Ascending aorta (tissue), 2 donors: ENCODE data around the gene DRAP1. TPM values are rescaled to one million over a fixed set of nuclear protein-coding genes. Genes with fewer than 3 reads are reported as not detected.
A peak's percentile ranks its signal among the peaks of the same experiment; 100 is the strongest.

Experiments used
- DNase-seq, 2 donors: peaks; one replicate each; pipeline ENCODE4 v3.0.0-alpha.2; 2019; ENCODE audit warnings: low spot score in 2 of 2
- H3K27ac ChIP-seq, 2 donors: fragments of 200-600 bp; sonication (generic); one replicate each; pipeline ENCODE4 v1.5.1; 2016 to 2017; ENCODE audit warnings: mild to moderate bottlenecking in 1 of 2
- H3K27me3 ChIP-seq: fragments of 200-600 bp; sonication (generic); one replicate; pipeline ENCODE4 v1.5.1; 2017
- H3K36me3 ChIP-seq, 2 donors: fragments of 200-600 bp; sonication (generic); one replicate each; pipeline ENCODE4 v1.5.1; 2016
- H3K4me1 ChIP-seq, 2 donors: fragments of 200-600 bp; sonication (generic); one replicate each; pipeline ENCODE4 v1.5.1; 2016 to 2017; ENCODE audit warnings: mild to moderate bottlenecking in 1 of 2
- H3K4me3 ChIP-seq, 2 donors: fragments of 200-600 bp; sonication (generic); one replicate each; pipeline ENCODE4 v1.5.1; 2016 to 2017; ENCODE audit warnings: mild to moderate bottlenecking in 1 of 2
- H3K9me3 ChIP-seq, 2 donors: fragments of 200-600 bp; sonication (generic); one replicate each; pipeline ENCODE4 v1.5.1; 2016
- intact Hi-C: fragments of 100-400 bp; cut with DNase I; formaldehyde crosslinking; loops from one replicate; pipeline ENCODE4 v1.15.1; 2023
- total RNA-seq: library from RNA; depleted of rRNA; stranded (reverse); fragments of >200 nt; gene quantifications from one replicate; pipeline ENCODE4 v1.1.0, GENCODE V29; 2016
- TF ChIP-seq, protein P1 (sequence below), 3 experiments: fragments of 200-600 bp in 2 of 3; fragments of 450-650 bp in 1 of 3; sonication (generic) in 2 of 3; IDR thresholded peaks; one replicate each; pipeline ENCODE4 v1.5.1; 2016 to 2019; ENCODE audit warnings: antibody characterized with exemption in 3 of 3, mild to moderate bottlenecking in 1 of 3, moderate library complexity in 1 of 3

The DRAP1 gene
- total RNA-seq, 1 donor from 2014 or later, result 135 TPM

DNA sequence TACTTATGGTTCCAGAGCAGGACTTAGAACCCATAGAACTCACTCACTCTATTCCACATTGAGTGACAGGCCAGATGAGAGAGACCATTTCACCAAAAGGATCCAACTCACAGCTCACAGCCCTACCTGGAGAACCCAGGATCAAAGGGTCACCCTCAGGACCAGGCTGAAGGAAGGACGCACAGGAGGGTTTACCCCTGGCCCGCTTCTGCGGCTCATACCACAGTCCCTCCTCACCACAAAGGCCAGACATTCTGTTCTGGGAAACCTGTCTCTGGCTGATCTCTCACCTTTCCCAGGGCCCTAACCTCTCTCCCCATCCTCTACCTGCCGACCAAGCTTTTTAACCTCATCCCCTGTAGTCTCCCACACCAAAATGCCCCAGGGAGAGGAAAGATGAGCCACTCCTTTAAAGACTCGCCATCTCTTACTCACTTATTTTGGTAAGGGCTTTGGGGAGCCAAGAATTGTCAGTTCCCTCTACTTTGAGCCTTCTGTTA is 23.7 kb upstream of the DRAP1 start:
- peak overlapping the region; percentile 12 to 21 for H3K27ac ChIP-seq
- no peaks in the 10 kb centered on the region for H3K36me3 ChIP-seq
- no peak overlapping the region for H3K4me3 ChIP-seq
- DNase-seq, result no peak
- H3K9me3 ChIP-seq, result no peaks in the 10 kb centered on the region
- intact Hi-C loops, result no loop called here
- no peaks in the 10 kb centered on the region for H3K27me3 ChIP-seq
- peaks cover 17 to 38% of the 10 kb centered on the region in 2 donors for H3K4me1 ChIP-seq
- TF ChIP-seq, protein P1, sequence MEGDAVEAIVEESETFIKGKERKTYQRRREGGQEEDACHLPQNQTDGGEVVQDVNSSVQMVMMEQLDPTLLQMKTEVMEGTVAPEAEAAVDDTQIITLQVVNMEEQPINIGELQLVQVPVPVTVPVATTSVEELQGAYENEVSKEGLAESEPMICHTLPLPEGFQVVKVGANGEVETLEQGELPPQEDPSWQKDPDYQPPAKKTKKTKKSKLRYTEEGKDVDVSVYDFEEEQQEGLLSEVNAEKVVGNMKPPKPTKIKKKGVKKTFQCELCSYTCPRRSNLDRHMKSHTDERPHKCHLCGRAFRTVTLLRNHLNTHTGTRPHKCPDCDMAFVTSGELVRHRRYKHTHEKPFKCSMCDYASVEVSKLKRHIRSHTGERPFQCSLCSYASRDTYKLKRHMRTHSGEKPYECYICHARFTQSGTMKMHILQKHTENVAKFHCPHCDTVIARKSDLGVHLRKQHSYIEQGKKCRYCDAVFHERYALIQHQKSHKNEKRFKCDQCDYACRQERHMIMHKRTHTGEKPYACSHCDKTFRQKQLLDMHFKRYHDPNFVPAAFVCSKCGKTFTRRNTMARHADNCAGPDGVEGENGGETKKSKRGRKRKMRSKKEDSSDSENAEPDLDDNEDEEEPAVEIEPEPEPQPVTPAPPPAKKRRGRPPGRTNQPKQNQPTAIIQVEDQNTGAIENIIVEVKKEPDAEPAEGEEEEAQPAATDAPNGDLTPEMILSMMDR (IDR thresholded peaks at IDR 0.05), result no peak

DNA sequence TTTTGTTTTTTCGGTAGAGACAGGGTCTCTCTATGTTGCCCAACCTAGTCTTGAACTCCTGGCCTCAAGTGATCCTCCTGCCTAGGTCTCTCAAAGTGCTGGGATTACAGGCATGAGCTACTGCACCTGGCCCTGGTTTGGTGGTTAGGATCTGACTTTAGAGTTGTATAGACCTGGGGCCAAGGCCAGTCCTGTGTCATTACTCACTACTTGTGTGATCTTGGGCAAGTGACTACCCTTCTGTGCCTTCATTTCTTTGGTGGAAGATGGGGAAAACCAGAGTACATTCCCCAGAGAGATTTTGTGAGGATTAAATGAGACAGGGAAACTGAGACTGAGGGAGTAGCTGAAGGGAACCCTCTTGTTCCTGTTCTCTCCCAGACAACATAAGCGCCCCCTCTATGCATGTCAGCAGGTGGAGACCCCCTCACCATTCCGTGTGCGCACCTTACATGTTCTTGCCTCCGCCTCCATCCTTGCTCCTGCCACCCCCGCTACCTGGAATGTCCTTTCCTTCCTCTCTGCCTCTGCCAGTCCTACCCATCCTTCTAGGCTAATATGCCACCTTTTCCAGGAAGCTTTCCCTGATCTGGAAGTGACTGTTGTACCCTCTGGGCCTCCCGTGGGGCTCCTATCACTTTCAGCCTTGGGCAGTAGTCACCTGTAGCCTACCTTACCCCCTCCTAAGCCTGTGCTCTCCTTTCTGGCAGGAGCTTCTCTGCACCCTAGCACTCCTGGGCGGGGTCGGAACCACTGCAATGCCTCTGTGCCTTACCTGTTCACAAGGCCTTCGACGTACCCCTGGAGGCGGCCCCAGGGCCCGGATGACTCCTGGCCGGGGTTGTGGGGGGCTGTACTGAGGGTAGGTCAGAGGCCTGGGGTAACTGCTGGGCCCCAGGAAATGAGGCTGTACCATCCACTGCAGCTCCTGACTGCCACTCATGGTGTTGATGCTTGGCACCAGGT is 22.9 kb upstream of the DRAP1 start:
- TF ChIP-seq, protein P1 (IDR thresholded peaks at IDR 0.05), result no peak
- Histone ChIP-seq H3K27me3 (no peaks in the 10 kb centered on the region), H3K9me3 (no peaks in the 10 kb centered on the region), H3K4me3 (no peak overlapping the region), H3K4me1 (peaks cover 17 to 42% of the 10 kb centered on the region in 2 donors), H3K27ac (peak overlapping the region; percentile 21 to 42), H3K36me3 (no peaks in the 10 kb centered on the region)
- intact Hi-C loops, result no loop called here
- DNase-seq, result no peak

DNA sequence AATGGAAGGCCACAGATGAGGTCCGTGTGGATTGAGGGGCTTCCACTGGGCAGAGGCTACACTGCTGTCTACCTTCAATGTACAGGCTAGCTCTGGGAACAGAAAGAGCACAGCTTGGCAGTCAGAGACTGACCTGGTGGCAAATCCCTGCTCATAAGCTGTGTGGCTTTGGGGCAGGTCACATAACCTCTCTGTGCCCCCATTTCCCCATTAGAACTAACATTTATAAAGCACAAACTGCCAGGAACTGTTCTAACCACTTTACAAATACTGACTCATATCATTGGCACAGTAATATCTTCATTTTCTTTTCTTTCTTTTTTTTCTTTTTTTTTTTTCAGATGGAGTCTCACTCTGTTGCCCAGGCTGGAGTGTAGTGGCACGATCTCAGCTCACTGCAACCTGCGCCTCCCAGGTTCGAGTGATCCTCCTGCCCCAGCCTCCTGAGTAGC is 22.2 kb upstream of the DRAP1 start:
- TF ChIP-seq, protein P1 (IDR thresholded peaks at IDR 0.05), result no peak
- DNase-seq, result no peak
- Histone ChIP-seq H3K9me3 (no peaks in the 10 kb centered on the region), H3K4me1 (peaks cover 16 to 38% of the 10 kb centered on the region in 2 donors), H3K4me3 (no peak overlapping the region), H3K27ac (peak overlapping the region; percentile 21 to 42), H3K36me3 (no peaks in the 10 kb centered on the region), H3K27me3 (no peaks in the 10 kb centered on the region)
- intact Hi-C loops, result no loop called here

DNA sequence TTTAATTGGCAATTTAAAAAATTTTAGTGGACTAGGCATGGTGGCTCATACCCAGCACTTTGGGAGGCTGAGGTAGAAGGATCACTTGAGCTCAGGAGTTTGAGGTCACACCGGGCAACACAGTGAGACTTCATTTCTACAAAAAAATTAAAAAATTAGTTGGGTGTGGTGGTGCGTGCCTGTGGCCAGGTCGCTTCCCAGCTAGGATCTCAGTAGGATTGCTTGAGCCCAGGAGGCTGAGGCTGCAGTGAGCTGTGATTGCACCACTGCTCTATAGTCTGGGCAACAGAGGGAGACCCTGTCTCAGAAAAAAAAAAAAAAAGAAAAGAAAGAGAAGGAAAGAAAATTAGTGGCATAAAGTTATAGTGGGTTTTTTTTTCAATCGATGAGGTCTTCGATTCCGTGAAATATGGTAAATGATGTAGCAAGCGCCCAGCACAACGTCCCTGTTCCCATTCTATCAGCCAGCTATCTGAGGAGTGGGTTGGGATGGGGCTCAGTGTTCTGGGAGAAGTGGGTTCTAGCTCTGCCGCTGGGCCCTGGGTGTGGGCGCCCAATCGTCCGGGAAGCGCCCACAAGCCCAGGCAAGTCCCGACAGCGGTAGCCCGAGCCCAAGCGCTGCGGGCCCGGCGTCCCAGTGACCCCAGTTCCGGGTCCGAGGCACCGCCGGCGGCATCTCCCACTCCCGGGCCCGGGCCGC is 20.4 kb upstream of the DRAP1 start:
- H3K36me3 ChIP-seq, result no peaks in the 10 kb centered on the region
- H3K9me3 ChIP-seq, result no peaks in the 10 kb centered on the region
- H3K27ac ChIP-seq, result peak overlapping the region; percentile 84 to 85
- peak overlapping the region; percentile 70 to 80 for H3K4me3 ChIP-seq
- no peaks in the 10 kb centered on the region for H3K27me3 ChIP-seq
- DNase-seq, result no peak
- intact Hi-C loops, result no loop called here
- H3K4me1 ChIP-seq, result peaks cover 7 to 22% of the 10 kb centered on the region in 2 donors
- TF ChIP-seq, protein P1 (IDR thresholded peaks at IDR 0.05), result no peak

DNA sequence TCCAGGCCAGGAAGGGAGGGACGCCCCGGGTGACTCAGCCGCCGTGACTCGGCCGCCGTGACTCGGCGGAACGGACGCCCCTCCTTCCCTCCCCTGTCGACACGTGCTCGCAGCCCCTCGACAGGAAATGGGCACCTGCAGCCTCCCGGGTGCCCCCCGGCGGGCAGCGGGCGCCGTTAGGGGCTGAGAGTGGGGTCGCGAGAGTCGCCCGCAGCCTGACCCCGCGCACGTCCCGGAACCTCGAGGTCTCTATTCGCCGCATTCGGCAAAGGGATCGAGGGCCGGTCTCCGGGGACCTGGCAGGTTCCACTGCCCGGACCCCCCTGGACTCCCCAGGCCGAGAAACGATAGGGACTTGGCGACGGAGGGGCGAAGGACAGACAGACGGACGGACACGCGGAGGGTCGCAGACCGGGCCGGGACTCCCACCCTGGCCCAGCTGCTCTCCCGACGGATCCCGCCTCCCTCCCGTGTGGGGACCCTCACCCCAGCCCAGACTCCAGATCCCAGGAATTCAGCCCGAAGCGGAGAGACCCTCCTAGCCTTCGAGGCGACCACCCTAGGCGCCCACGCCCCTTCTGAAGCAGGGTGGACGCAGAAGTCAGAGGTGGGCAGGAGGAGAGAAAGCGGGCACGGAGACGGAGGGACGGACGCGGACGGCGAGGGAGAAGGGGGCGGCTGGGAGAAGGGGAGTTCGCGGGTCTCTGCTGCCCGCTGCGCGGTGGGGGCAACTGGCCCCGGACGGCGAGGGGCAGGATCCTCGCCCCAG is 19.7 kb upstream of the DRAP1 start:
- H3K4me1 ChIP-seq, result peaks cover 7 to 20% of the 10 kb centered on the region in 2 donors
- no peaks in the 10 kb centered on the region for H3K27me3 ChIP-seq
- TF ChIP-seq, protein P1 (IDR thresholded peaks at IDR 0.05), result no peak
- intact Hi-C loops, result loop anchor here (1.0 kb wide), 3 partner anchors 9 to 20 kb away; partner anchors contain the start of genes C11orf68, CCDC85B and DRAP1
- no peaks in the 10 kb centered on the region for H3K9me3 ChIP-seq
- peak overlapping the region; percentile 70 to 80 for H3K4me3 ChIP-seq
- H3K36me3 ChIP-seq, result no peaks in the 10 kb centered on the region
- peak overlapping the region; percentile 84 to 85 for H3K27ac ChIP-seq
- peak in 1 of 2 donors; percentile 89 for DNase-seq
